H1 (cell line): Measurements from ENCODE around the gene BASP1. TPM values are rescaled to one million over a fixed set of nuclear protein-coding genes. Genes with fewer than 3 reads are reported as not detected.

Source experiments
- CTCF ChIA-PET: fragments of 300-600 bp; sonication (Branson Sonifier 250); formaldehyde crosslinking; loops from one replicate; lab custom pipeline; 2021; ENCODE audit not compliant: partially characterized antibody; lab: Charles Lee
- POLR2A ChIA-PET: fragments of 300-600 bp; sonication (Branson Sonifier 250); formaldehyde crosslinking; loops from one replicate; lab custom pipeline; 2021; ENCODE audit warnings: inconsistent platforms; ENCODE audit not compliant: partially characterized antibody; lab: Charles Lee
- DNase-seq, 2 experiments: peaks; one replicate each; pipeline versions ENCODE4 v3.0.0 to v3.0.0-alpha.2; 2010 to 2022; ENCODE audit warnings: low spot score in 2 of 2, low read depth in 1 of 2, mixed read lengths in 1 of 2
- FAIRE-seq: peaks from 2 replicates; lab custom pipeline; 2011; peaks lifted over from hg19 to GRCh38; lab: Jason Lieb, UNC
- H2AFZ ChIP-seq: 2 replicates; pipeline ENCODE4 v1.8.1; 2012; ENCODE audit warnings: low read length, inconsistent platforms
- H2AK5ac ChIP-seq: 2 replicates; pipeline ENCODE4 v1.6.1; 2013; ENCODE audit warnings: low read depth, low read length
- H2BK120ac ChIP-seq: replicated peaks from 2 replicates; pipeline ENCODE3; 2013; ENCODE audit warnings: low read depth, low read length, inconsistent platforms
- H2BK12ac ChIP-seq: 2 replicates; pipeline ENCODE4 v1.6.1; 2013; ENCODE audit warnings: low read depth, low read length
- H2BK15ac ChIP-seq: 2 replicates; pipeline ENCODE4 v1.6.1; 2013; ENCODE audit warnings: low read length
- H2BK20ac ChIP-seq: 2 replicates; pipeline ENCODE4 v1.6.1; 2013; ENCODE audit warnings: low read length
- H2BK5ac ChIP-seq: 2 replicates; pipeline ENCODE4 v1.6.1; 2013; ENCODE audit warnings: low read depth, low read length
- H3K14ac ChIP-seq: 2 replicates; pipeline ENCODE4 v1.6.1; 2013; ENCODE audit warnings: inconsistent platforms; ENCODE audit not compliant: insufficient read length
- H3K18ac ChIP-seq: 2 replicates; pipeline ENCODE4 v1.6.1; 2013; ENCODE audit warnings: low read length; ENCODE audit errors: extremely low read depth
- H3K23ac ChIP-seq: 2 replicates; pipeline ENCODE4 v1.6.1; 2013; ENCODE audit warnings: inconsistent platforms; ENCODE audit not compliant: insufficient read length
- H3K23me2 ChIP-seq: 2 replicates; pipeline ENCODE4 v1.6.1; 2013; ENCODE audit warnings: low read depth, low read length
- H3K27ac ChIP-seq: 2 replicates; pipeline ENCODE4 v1.6.1; 2011; ENCODE audit warnings: low read depth, low read length, inconsistent platforms
- H3K27me3 ChIP-seq, 4 experiments: replicated peaks in 1 of 4; 1 replicate in 1 of 4; 2 replicates in 3 of 4; pipeline versions ENCODE4 v1.6.1 to v1.8.1; 2011 to 2013; ENCODE audit warnings: low read length in 3 of 4, mild to moderate bottlenecking in 3 of 4, inconsistent platforms in 2 of 4, mixed read lengths in 2 of 4, moderate library complexity in 1 of 4; ENCODE audit not compliant: control insufficient read depth in 3 of 4, insufficient read depth in 3 of 4; ENCODE audit errors: extremely low read depth in 1 of 4
- H3K36me3 ChIP-seq, 4 experiments: 2 replicates each; pipeline versions ENCODE4 v1.6.1 to v1.8.1; 2011 to 2013; ENCODE audit warnings: mild to moderate bottlenecking in 4 of 4, low read length in 3 of 4, moderate library complexity in 2 of 4, control low read depth in 1 of 4, inconsistent platforms in 1 of 4; ENCODE audit not compliant: insufficient read depth in 4 of 4, control insufficient read depth in 2 of 4
- H3K4ac ChIP-seq: replicated peaks from 2 replicates; pipeline ENCODE3; 2013; ENCODE audit warnings: low read length, low read depth, mixed read lengths, inconsistent platforms; ENCODE audit not compliant: insufficient read length
- H3K4me1 ChIP-seq, 4 experiments: replicated peaks in 1 of 4; 1 replicate in 1 of 4; 2 replicates in 3 of 4; pipeline versions ENCODE4 v1.6.1 to v1.8.1; 2011 to 2013; ENCODE audit warnings: low read length in 3 of 4, inconsistent platforms in 2 of 4, mixed read lengths in 1 of 4; ENCODE audit not compliant: insufficient read depth in 4 of 4, control insufficient read depth in 3 of 4
- H3K4me2 ChIP-seq, 2 experiments: 2 replicates each; pipeline versions ENCODE4 v1.6.1 to v1.8.1; 2011 to 2013; ENCODE audit warnings: low read depth in 2 of 2, low read length in 2 of 2, control low read depth in 1 of 2, inconsistent platforms in 1 of 2, mild to moderate bottlenecking in 1 of 2; ENCODE audit not compliant: insufficient read depth in 1 of 2
- H3K4me3 ChIP-seq, 4 experiments: fragments of 200-600, 300-600 bp in 1 of 4; sonication (generic), shearing (Covaris generic), sonication (Bioruptor Twin) in 1 of 4; 2 replicates each; pipeline versions ENCODE4 v1.5.1 to v1.8.1; 2011 to 2016; ENCODE audit warnings: low read length in 4 of 4, low read depth in 3 of 4, control low read depth in 2 of 4, inconsistent platforms in 2 of 4, mild to moderate bottlenecking in 2 of 4, mixed read lengths in 1 of 4, moderate library complexity in 1 of 4; ENCODE audit not compliant: insufficient read depth in 2 of 4; ENCODE audit errors: extremely low read depth in 1 of 4
- H3K56ac ChIP-seq: replicated peaks from 2 replicates; pipeline ENCODE3; 2013; ENCODE audit warnings: low read depth, mild to moderate bottlenecking, mixed read lengths, low read length, inconsistent platforms; ENCODE audit not compliant: insufficient read length
- H3K79me1 ChIP-seq: 2 replicates; pipeline ENCODE4 v1.6.1; 2013; ENCODE audit warnings: low read depth, low read length, control low read depth
- H3K79me2 ChIP-seq, 2 experiments: 2 replicates each; pipeline versions ENCODE4 v1.6.1 to v1.8.1; 2012 to 2013; ENCODE audit warnings: low read length in 2 of 2, mild to moderate bottlenecking in 2 of 2, inconsistent platforms in 1 of 2; ENCODE audit not compliant: insufficient read depth in 2 of 2, control insufficient read depth in 1 of 2
- H3K9ac ChIP-seq, 4 experiments: replicated peaks in 1 of 4; 1 replicate in 1 of 4; 2 replicates in 3 of 4; pipeline versions ENCODE4 v1.6.1 to v1.8.1; 2011 to 2013; ENCODE audit warnings: low read depth in 3 of 4, low read length in 3 of 4, control low read depth in 2 of 4, mild to moderate bottlenecking in 2 of 4, moderate library complexity in 2 of 4, inconsistent platforms in 1 of 4; ENCODE audit errors: extremely low read depth in 1 of 4
- H3K9me3 ChIP-seq, 2 experiments: 2 replicates each; pipeline versions ENCODE4 v1.6.1 to v1.8.1; 2012 to 2013; ENCODE audit warnings: mild to moderate bottlenecking in 2 of 2, moderate library complexity in 2 of 2, control low read depth in 1 of 2, inconsistent platforms in 1 of 2, low read depth in 1 of 2, low read length in 1 of 2, mixed read lengths in 1 of 2; ENCODE audit not compliant: insufficient read depth in 2 of 2
- H4K20me1 ChIP-seq, 2 experiments: replicated peaks in 1 of 2; 2 replicates each; pipeline versions ENCODE3 to v1.8.1; 2011 to 2013; ENCODE audit warnings: inconsistent platforms in 2 of 2, low read length in 2 of 2, mild to moderate bottlenecking in 1 of 2; ENCODE audit not compliant: insufficient read depth in 2 of 2, control insufficient read depth in 1 of 2
- H4K5ac ChIP-seq: 2 replicates; pipeline ENCODE4 v1.6.1; 2013; ENCODE audit warnings: low read length, low read depth, mixed read lengths, inconsistent platforms; ENCODE audit not compliant: insufficient read length
- H4K8ac ChIP-seq: 2 replicates; pipeline ENCODE4 v1.8.0; 2013; ENCODE audit warnings: mild to moderate bottlenecking, moderate library complexity, low read length, inconsistent platforms; ENCODE audit not compliant: insufficient read depth; ENCODE audit errors: extremely low read depth
- H4K91ac ChIP-seq: replicated peaks from 2 replicates; pipeline ENCODE3; 2013; ENCODE audit warnings: low read length, mixed read lengths, inconsistent platforms; ENCODE audit not compliant: insufficient read length
- ASH2L ChIP-seq: fragments of 200-600, 300-600 bp; sonication (generic); IDR thresholded peaks from one replicate; pipeline ENCODE4 v1.7.1; 2017; ENCODE audit warnings: low read length
- BCL11A ChIP-seq, 2 experiments: IDR thresholded peaks; one replicate each; pipeline ENCODE4 v1.6.1; 2011; ENCODE audit warnings: low read depth in 2 of 2, low read length in 2 of 2, mild to moderate bottlenecking in 2 of 2
- CEBPB ChIP-seq: IDR thresholded peaks from 2 replicates; pipeline ENCODE4 v1.6.1; 2012; ENCODE audit warnings: low read depth, low read length
- GABPA ChIP-seq: IDR thresholded peaks from 2 replicates; pipeline ENCODE4 v1.6.1; 2011; ENCODE audit warnings: mild to moderate bottlenecking, low read length, moderate library complexity, borderline replicate concordance; ENCODE audit not compliant: insufficient read depth
- HDAC2 ChIP-seq, 2 experiments: fragments of 300-600 bp in 1 of 2; sonication (generic) in 1 of 2; IDR thresholded peaks; 2 replicates each; pipeline ENCODE4 v1.6.1; 2011 to 2012; ENCODE audit warnings: low read depth in 2 of 2, low read length in 2 of 2, mild to moderate bottlenecking in 2 of 2, moderate library complexity in 2 of 2, borderline replicate concordance in 1 of 2, inconsistent platforms in 1 of 2
- HDAC6 ChIP-seq: IDR thresholded peaks from one replicate; pipeline ENCODE4 v1.7.1; 2012; ENCODE audit warnings: low read depth, mild to moderate bottlenecking, inconsistent platforms, low read length, moderate library complexity
- KDM4A ChIP-seq: IDR thresholded peaks from one replicate; pipeline ENCODE4 v1.7.1; 2012; ENCODE audit warnings: low read depth, mild to moderate bottlenecking, moderate library complexity, low read length, inconsistent platforms; ENCODE audit not compliant: severe bottlenecking
- KDM5A ChIP-seq: fragments of 200-600 bp; IDR thresholded peaks from 2 replicates; pipeline ENCODE4 v1.7.1; 2012; ENCODE audit warnings: mild to moderate bottlenecking, low read length, inconsistent platforms, mixed read lengths
- RNF2 ChIP-seq: fragments of 200-900, 300-1000 bp; sonication (generic); IDR thresholded peaks from 2 replicates; pipeline ENCODE4 v1.7.1; 2016; ENCODE audit warnings: borderline replicate concordance, low read depth, mild to moderate bottlenecking, antibody characterized with exemption, low read length; ENCODE audit not compliant: poor library complexity, severe bottlenecking; ENCODE audit errors: missing control alignments
- SIN3A ChIP-seq, 2 experiments: IDR thresholded peaks in 1 of 2; conservative IDR thresholded peaks in 1 of 2; 2 replicates each; pipeline ENCODE4 v1.6.1; 2011 to 2012; ENCODE audit warnings: low read length in 2 of 2, improper control_type of control experiment in 1 of 2, low read depth in 1 of 2, mild to moderate bottlenecking in 1 of 2
- SP1 ChIP-seq: IDR thresholded peaks from 2 replicates; pipeline ENCODE4 v1.6.1; 2011; ENCODE audit warnings: low read depth, low read length
- TAF7 ChIP-seq: optimal IDR thresholded peaks from 2 replicates; pipeline ENCODE3; 2011; ENCODE audit warnings: low read depth, mild to moderate bottlenecking, inconsistent platforms, low read length, moderate library complexity, borderline replicate concordance
- TEAD4 ChIP-seq: IDR thresholded peaks from 2 replicates; pipeline ENCODE4 v1.6.1; 2012; ENCODE audit warnings: low read depth, low read length, inconsistent platforms, mixed read lengths
- WGBS, 2 experiments: shearing (Covaris generic) in 1 of 2; methylation state at CpG; one replicate each; pipeline versions ENCODE4 v1.1.6 to v1.1.7; 2013 to 2015; ENCODE audit warnings: low lambda C conversion rate in 2 of 2, mixed read lengths in 2 of 2, inconsistent platforms in 1 of 2, low coverage in 1 of 2, missing lambda C conversion rate in 1 of 2; ENCODE audit not compliant: insufficient replicate concordance in 2 of 2, insufficient coverage in 1 of 2, insufficient read length in 1 of 2; ENCODE audit errors: extremely low coverage in 1 of 2, missing lambda C conversion rate in 1 of 2; 5-methylcytosine and 5-hydroxymethylcytosine counted together
- polyA plus RNA-seq, 7 experiments: library from polyadenylated mRNA; depleted of rRNA in 3 of 7; stranded (reverse) in 5 of 7; unstranded in 2 of 7; fragments of >200 nt in 5 of 7; fragments of 200-250 nt in 2 of 7; gene quantifications; 1 replicate in 5 of 7; 2 replicates in 1 of 7; 4 replicates in 1 of 7; pipeline versions ENCODE4 v1.2.1 to v1.2.3, GENCODE V29; 2011 to 2013; ENCODE audit warnings: missing spikeins in 2 of 7, mixed read lengths in 2 of 7
- total RNA-seq: library from RNA; stranded (reverse); fragmentation: NEBNext Ultra II Directional; extraction: Animal tissue kit (Norgen Biotek cat#: 25700); gene quantifications from 2 replicates; pipeline ENCODE4 v1.2.1, GENCODE V29; 2021

Gene BASP1
- total and polyA plus RNA-seq, 2 of the 8 experiments (the other 6 are each of a cell fraction or from before 2014, with no cell fraction given) = 95.2 to 104 TPM

- Histone ChIP-seq H3K4ac (no peak overlapping the region), H2BK20ac (no peak overlapping the region), H3K79me1 (no peaks in the 10 kb centered on the region), H2BK12ac (no peak overlapping the region), H2BK5ac (no peak overlapping the region), H4K8ac (no peak overlapping the region), H3K36me3 (no peaks in the 10 kb centered on the region), H3K27me3 (no peaks in the 10 kb centered on the region), H3K14ac (no peak overlapping the region), H3K27ac (no peak overlapping the region), H3K4me2 (no peak overlapping the region), H3K4me3 (no peak overlapping the region), H2BK120ac (no peak overlapping the region), H4K5ac (no peak overlapping the region), H3K4me1 (peaks cover 0 to 5% (median 0%) of the 10 kb centered on the region in 4 experiments; a peak in 2 of 7 replicates), H3K9ac (no peak overlapping the region), H3K56ac (no peak overlapping the region), H3K79me2 (no peaks in the 10 kb centered on the region), H3K18ac (no peak overlapping the region), H3K9me3 (no peaks in the 10 kb centered on the region), H3K23me2 (no peaks in the 10 kb centered on the region), H2BK15ac (no peak overlapping the region), H4K20me1 (no peaks in the 10 kb centered on the region), H4K91ac (no peak overlapping the region), H2AK5ac (no peak overlapping the region), H2AFZ (no peak overlapping the region), H3K23ac (no peak overlapping the region)
- no peak for DNase-seq
- ChIA-PET CTCF (interaction anchor here (1.5 kb wide), 1 partner anchor 89 kb away, joined by 4 read pairs; no protein-coding TSS in a partner anchor), POLR2A (no interaction called here)
- WGBS, 2 experiments = 90% methylated on average over 5 of the region's 5 CpGs; no CpG with 5 or more reads in 1 of the 2 experiments
- no peak for FAIRE-seq
- no peak for TF ChIP-seq BCL11A (IDR thresholded peaks at IDR 0.05; ENCODE audit: low read depth in 2 of 2, low read length in 2 of 2)
- TF ChIP-seq ASH2L = no peak
- no peak for TF ChIP-seq SP1
- TF ChIP-seq KDM4A = no peak
- no peak for TF ChIP-seq GABPA
- TF ChIP-seq CEBPB = no peak
- no peak for TF ChIP-seq KDM5A
- TF ChIP-seq HDAC6 = no peak
- TF ChIP-seq TAF7 = no peak
- TF ChIP-seq HDAC2 (IDR thresholded peaks at IDR 0.05; ENCODE audit: borderline replicate concordance in 1 of 2, low read depth in 2 of 2, low read length in 2 of 2) = no peak
- TF ChIP-seq SIN3A (conservative IDR thresholded peaks at IDR 0.05 in 1 of 2, IDR thresholded peaks at IDR 0.05 in 1 of 2; ENCODE audit: low read depth in 1 of 2, low read length in 2 of 2) = no peak
- no peak for TF ChIP-seq TEAD4
- TF ChIP-seq RNF2 = no peak
Observed at GRCh38 chr5:17305017-17305416, 87.6 kb downstream of the BASP1 start.
